GM12872 (cell line): Measurements from ENCODE around the gene WDR53.

Source experiments
- TF ChIP-seq, protein P1 (sequence below): IDR thresholded peaks from 3 replicates; pipeline ENCODE4 v1.5.1; 2011; ENCODE audit warnings: low read depth, mild to moderate bottlenecking, low read length, moderate library complexity; ENCODE audit not compliant: insufficient read depth

The WDR53 gene

DNA sequence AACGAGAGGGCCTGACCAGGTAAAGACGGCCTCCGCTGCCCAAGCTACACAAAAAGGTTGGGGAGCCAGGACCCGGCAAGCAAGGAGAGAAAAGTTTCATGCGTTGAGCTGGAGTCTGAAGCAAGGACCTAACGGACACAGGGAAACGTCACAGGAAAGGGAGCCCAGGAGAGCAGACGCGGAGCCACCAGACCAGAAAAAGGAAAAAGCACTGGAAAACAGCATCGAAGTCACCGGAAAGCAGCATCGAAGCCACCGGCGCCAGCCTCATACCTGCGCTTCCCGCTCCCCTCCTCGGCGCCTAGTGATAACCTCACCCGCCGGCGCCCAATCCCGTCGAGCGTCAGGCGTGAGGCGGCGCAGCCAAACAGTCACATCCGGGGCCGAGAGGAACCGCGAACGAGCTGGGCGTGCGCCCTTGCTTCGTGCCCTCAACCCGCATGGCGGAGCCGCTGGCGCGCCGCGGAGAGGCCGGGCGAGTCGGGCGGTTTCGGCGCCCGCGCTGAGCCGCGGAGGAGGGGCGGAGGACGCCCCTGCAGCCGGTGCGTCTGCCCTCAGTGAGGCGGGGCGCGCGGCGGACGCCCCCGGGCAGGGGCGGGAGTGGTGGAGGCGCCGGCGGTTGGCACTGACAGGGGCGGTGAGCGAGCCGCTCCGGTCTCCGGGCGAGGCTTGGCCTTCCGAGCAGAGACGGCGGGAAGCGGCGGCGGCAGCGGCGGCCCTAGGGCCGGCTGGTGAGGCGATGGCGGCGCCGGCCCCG lies at the start of gene WDR53, which contains the start of gene FBXO45:
WDR53 (minus strand) TSS at position 309 of the 757 bp plus-strand sequence. CDS start 7,079 bp downstream, outside the sequence.
FBXO45 (plus strand) TSS at position 415 of the 757 bp plus-strand sequence; CDS start at position 740, 325 bp downstream.
- TF ChIP-seq, protein P1, sequence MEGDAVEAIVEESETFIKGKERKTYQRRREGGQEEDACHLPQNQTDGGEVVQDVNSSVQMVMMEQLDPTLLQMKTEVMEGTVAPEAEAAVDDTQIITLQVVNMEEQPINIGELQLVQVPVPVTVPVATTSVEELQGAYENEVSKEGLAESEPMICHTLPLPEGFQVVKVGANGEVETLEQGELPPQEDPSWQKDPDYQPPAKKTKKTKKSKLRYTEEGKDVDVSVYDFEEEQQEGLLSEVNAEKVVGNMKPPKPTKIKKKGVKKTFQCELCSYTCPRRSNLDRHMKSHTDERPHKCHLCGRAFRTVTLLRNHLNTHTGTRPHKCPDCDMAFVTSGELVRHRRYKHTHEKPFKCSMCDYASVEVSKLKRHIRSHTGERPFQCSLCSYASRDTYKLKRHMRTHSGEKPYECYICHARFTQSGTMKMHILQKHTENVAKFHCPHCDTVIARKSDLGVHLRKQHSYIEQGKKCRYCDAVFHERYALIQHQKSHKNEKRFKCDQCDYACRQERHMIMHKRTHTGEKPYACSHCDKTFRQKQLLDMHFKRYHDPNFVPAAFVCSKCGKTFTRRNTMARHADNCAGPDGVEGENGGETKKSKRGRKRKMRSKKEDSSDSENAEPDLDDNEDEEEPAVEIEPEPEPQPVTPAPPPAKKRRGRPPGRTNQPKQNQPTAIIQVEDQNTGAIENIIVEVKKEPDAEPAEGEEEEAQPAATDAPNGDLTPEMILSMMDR = no peak

DNA sequence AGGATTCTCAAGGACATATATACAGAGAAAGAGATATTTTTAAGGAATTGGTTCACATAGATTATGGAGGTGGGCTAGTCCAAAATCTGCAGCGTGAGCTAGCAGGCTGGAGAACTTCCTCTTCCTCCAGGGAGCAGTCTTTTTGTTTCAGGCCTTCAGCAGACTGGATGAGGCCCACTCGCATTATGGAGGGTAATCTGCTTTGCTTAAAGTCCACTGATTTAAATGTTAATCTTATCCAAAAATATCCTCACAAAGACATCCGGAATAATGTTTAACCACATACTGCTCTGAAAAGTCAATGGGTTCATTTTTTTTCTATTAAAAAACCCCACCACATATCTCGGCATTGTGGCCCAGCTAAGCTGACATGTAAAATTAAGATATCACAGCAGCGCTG lies 48.9 kb upstream of the WDR53 start:
- TF ChIP-seq, protein P1 = no peak

DNA sequence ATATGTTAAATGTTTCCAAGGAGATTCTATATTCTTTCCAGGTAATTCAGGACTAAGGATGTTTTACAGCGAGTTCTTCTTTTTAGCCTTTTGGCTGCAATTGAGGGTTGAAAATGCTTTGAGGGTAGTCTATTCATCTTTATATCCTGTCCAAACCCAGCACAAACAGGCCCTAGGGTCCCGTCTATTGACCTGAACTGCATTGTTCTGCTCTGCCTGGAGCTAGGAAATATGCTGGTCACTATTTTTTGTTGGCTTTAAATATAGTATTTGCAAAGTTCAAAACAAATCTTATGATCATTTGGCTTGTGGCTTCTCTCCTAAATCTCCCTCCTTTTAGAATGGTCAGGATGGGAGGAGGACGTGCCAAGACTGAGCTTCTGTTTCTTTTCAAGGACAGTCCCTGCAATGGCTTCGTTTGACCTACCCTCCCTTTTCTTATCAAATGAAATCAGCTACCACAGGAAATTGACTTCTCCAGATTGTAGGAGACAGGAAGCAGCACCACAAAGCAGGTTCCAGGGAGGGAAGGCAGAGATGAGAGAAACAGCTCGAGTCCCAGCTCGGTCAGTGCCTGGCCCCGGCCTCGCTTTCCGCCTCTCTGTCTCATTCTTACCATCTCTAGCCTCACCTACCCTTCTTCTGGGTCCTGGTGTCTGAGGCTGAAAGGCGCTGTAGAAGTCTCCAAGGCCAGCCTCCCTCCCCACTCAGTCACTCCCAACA lies 43.6 kb upstream of the WDR53 start:
- TF ChIP-seq, protein P1 = no peak

DNA sequence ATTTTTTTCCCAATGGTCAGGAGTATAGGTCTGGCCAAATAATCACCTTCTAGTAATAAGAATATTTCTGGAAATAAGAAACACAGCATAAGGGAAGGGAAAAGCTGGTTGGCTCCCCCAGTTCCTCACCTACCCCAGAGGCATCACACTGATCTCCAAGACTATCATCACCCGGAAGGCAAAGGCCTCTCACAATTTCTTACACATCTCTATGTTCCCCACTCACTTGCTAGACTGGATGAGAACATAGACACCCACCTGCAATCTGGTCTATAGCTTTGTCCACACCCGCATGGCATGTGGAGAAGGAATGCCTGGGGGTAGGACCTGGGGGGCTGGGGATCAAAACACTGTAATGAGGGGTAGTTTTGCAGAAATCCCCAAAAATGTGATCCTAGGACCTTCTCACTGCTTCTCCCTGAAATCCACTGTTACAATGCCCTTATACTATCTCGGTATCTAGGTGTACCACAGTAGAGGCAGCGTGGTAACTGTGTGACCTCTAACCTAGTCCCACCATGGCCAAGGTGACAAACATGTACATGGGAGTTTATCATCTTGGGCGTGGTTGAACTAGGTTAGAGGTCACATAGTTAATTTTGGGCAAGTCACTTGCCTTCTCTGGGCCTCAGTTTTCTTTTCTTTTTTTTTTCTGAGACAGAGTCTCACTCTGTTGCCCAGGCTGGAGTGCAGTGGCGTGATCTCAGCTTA lies 41.6 kb upstream of the WDR53 start:
- TF ChIP-seq, protein P1 = no peak

DNA sequence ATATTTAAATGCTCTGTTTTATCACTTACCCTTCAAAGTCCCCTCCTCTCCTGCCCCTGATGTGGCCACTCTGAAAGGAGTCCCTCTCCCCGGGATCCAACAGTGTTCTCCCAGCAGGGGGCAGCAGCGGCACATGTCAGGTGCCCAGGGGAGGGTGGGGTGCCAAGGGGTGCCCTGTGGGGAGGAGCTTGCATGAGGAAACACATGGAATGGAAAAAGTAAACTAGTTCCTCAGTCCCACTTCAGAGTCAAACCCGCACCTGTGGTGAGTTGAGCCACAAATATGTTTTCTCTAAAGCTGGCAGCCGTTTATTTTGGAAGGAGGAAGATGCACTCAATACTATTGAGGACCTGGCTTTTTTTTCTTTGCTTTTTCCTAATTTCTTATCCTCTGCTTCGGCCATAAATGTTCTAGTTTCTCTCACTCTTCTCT lies 41.0 kb upstream of the WDR53 start:
- TF ChIP-seq, protein P1 = peak; percentile 75

DNA sequence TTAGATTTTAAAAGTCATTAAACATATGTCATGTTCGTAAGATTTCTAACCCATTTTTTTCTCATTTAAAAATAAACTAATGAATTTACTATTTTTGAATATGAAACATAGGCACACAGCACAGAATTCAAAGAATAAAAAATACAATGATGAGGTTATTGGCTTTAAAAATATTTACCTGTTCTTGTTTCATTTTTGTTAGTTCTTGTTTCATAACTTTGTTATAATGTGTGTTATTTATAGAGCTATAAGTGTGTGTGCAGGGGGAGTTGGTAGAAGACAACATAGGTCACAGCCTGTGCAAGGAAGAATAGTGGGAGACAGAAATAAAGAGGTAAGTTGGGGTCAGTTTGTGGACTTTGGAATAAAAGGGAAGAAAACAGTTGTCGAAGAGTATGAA lies 40.3 kb upstream of the WDR53 start:
- TF ChIP-seq, protein P1 = no peak

DNA sequence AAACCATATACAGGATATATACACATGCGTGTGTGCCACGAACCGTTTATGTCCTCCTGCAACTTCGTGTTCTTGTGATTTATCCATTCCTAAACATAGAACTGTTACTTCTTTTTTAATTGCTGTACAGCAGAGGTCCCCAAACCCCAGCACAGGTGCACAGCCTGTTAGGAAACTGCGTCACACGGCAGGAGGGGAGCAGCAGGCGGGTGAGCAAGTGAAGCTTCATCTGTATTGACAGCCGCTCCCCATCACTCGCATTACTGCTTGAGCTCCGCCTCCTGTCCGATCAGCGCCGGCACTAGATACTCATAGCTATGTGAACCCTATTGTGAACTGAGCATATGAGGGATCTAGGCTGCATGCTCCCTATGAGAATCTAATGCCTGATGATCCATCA lies 36.2 kb upstream of the WDR53 start:
- TF ChIP-seq, protein P1 = no peak
